Inflammatory macrophage treated with lipopolysaccharide for 4 hours (primary cell): Measurements from ENCODE around the gene SDE2.
"Not testable (repeated sequence)": the region's sequence is repeated elsewhere in the genome, so short reads cannot be mapped to it uniquely, and the experiment has no call there.

ENCODE experiments used
- DNase-seq: peaks from one replicate; pipeline ENCODE4 v3.0.0-alpha.2; 2020

The SDE2 gene

DNA sequence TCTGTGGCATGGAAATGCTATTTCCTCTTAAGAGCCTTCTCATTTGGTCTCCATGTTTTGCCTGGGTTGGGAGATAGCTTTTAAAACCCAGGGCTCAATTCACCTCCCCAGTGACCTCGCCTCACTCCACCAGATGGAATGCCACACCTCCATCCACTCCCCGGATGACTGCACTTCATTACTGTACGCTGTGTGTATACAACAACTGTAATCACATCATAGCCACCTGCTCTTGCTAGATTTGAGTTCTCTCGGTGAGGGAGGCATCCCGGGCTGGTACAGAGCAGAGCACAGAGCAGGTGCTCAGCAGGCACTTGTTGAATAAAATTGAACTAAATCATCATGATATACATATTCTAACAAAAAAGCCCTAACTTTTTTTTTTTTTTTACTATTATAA lies 26.0 kb downstream of the SDE2 start:
- no peak for DNase-seq

DNA sequence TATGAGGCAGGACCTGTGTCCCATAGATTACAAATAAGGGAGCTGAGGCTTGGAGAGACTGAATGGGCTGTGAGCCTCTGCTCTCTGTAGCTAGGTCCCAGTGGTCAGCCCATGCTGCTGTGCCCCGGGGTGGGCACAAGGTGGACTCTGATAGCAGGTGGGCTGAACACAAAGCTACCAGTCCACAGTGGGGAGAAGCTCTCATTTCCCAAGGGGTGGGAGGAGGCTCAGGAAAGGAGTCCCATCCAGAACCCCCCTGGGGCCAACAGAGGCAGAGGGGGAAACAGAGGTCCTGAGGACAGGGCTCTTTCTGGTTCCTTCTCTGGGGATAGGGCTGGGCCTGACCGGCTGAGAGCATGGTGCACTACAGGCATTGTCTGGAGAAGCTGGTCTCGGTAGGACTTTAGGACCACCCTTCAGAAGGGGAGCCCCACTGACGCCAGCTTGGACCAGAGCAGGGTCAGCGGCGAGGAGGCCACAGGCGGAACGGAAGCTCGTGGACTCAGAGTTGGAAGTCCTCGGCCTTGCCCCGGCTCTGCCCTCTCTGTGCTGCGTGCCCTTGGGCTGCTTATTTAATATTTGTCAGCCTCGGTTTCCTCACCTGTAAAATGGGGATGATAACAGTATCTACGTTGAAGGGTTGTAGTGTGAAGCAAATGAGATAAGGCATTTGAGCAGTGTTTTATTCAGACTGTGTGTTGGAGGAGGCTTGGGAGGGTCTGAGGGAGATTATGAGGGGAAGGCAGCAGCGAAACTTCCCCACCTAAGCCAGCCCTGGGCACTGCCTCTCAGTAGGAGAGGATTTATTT lies 26.6 kb downstream of the SDE2 start:
- DNase-seq: no peak

DNA sequence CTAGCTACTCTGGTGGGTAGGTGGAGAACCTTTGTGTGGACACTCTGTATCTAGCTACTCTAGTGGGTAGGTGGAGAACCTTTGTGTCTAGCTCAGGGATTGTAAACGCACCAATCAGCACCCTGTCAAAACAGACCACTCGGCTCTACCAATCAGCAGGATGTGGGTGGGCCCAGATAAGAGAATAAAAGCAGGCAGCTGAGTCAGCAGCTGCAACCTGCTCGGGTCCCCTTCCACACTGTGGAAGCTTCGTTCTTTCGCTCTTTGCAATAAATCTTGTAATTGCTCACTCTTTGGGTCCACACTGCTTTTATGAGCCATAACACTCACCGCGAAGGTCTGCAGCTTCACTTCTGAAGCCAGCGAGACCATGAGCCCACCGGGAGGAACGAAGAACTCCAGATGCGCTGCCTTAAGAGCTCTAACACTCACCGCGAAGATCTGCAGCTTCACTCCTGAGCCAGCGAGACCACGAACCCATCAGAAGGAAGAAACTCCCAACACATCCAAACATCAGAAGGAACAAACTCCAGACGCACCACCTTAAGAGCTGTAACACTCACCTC lies 28.5 kb downstream of the SDE2 start:
- not testable (repeated sequence) for DNase-seq

DNA sequence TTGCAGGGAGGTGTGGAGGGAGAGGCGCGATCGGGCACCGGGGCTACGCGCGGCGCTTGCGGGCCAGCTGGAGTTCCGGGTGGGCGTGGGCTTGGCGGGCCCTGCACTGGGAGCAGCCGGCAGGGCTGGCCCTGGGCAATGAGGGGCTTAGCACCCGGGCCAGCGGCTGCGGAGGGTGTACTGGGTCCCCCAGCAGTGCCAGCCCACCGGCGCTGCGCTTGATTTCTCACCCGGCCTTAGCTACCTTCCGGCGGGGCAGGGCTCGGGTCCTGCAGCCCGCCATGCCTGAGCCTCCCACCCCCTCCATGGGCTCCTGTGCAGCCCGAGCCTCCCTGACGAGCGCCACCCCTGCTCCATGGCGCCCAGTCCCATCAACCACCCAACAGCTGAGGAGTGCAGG lies 29.4 kb downstream of the SDE2 start:
- not testable (repeated sequence) for DNase-seq

DNA sequence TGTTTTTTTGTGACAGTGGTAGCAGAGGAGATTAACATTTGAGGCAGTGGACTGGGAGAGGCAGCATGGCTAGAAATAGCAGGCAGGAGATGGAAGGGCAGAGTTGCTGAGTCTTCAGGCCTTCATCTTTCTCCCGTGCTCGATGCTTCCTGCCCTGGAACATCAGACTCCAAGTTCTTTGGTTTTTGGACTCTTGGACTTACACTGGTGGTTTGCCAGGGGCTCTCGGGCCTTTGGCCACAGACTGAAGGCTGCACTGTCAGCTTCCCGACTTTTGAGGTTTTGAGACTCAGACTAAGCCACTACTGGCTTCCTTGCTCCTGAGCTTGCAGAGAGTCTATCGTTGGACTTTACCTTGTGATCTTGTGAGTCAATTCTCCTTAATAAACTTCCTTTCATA lies 33.9 kb downstream of the SDE2 start:
- no peak for DNase-seq

DNA sequence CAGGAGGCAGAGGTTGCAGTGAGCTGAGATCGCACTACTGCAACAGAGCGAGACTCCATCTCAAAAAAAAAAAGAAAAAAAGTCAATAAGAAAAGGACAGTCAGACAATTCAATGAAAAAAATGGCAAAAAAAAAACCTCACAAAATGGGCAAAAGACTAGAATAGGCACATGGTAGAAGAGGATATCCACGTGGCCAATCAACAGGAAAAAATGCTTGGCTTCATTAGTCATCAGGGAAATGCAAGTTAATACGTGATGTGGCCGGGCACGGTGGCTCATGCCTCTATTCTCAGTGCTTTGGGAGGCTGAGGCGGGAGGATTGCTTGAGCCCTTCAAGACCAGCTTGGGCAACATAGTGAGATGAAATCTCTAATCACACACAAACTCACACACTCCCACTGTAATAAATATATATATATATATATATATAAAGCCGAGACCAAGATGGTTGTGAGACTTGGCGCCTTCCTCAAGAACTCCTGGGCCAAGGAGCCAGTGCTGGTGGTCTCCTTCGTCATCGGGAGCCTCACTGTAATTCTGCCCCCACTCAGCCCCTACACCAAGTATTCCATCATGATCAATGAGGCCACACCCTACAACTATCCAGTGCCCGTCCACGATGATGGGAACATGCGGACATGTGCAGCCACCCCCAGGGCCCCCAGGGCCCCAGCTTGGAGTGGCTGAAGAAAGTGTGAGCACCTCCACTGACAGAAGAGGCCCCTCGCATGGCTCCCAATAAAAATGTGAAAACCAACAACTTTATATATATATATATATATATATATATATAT lies 35.2 kb downstream of the SDE2 start:
- DNase-seq: no peak

DNA sequence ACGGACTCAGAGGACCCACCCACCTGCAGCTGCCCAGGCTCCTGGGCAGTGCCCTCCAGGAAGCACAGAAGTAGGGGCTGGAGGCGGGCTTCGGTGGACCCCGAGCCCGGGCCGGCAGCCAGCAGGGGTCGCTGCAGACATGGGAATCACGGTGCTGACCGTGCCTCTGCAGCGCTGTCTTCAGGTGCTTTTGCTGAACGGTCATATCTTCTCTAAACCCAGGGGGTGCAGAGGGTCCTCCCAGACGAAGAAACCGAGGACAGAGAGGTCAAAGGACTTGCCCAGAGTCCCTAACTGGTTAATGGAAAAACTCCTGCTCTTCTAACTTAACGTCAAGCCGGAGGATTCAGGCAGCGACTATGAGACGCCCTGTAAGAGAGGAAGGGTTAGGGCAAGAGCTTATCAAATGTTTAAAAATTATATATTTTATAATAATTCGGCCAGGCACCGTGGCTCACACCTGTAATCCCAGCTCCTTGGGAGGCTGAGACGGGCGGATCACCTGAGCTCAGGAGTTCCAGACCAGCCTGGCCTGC lies 36.6 kb downstream of the SDE2 start:
- DNase-seq: peak; percentile 25

DNA sequence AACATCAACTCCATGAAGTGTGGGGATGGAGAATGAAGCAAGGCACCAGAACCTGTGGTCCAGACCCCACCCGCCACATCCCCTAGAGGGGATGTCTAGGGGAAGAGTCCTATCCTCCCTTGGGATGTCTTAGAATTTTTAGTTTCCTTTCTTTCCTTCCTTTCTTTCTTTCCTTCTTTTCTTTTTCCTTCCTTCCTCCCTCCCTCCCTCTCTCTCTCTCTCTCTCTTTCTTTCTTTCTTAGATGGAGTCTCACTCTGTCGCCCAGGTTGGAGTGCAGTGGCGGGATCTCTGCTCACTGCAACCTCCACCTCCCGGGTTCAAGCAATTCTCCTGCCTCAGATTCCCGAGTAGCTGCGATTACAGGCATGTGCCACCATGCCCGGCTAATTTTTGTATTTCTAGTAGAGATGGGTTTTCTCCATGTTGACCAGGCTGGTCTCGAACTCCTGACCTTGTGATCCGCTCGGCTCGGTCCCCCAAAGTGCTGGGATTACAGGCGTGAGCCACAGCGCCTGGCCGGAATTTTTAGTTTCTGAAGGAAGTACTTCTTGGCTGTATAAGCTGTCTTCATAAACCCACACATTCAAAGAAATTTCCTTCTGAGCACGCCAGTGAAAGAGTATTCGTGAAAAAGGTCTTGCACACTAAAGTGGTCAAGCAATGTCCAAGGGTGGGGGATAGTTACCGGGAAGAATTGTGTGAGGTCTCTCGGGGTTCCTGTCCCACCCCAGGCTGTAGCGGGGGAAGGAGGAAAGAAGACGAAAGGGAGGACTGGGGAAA lies 37.3 kb downstream of the SDE2 start:
- no peak for DNase-seq

DNA sequence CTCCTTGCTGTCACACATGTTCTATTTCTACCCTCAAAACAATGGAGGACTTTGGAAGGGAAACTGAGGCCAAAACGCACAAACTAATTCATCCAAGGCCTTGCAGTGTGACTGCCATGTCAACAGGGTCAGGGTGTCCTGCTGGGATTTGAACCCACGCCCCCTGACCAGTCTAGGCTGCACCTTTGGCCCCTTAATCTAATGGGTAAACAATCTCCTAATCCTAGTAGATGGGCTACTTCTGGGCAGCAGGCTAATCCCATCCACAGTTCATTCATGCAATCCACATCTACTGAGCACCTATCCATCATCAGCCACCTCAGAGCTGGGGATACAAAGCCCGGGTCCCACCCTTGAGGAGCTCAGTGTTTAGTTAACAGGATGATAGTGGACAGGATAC lies 41.1 kb downstream of the SDE2 start:
- DNase-seq: no peak

DNA sequence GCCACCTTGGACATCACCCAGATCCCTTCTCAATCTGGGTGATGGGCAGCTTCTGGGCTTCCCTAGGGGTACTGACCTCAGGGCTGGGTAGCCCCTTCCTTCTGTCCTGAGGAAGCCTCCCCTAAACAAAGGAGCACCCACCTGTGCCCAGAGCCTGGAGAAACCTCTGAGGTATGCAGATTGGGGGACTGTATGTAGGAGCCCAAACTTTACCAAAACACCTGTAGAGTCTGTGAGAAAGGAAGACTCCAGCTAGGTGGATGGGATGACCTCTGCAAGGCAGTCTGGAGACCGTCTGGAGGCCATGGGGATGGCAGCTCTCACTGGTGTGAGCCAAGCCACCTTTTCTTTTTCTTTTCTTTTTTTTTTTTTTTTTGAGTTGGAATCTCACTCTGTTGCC lies 44.4 kb downstream of the SDE2 start:
- DNase-seq: no peak

DNA sequence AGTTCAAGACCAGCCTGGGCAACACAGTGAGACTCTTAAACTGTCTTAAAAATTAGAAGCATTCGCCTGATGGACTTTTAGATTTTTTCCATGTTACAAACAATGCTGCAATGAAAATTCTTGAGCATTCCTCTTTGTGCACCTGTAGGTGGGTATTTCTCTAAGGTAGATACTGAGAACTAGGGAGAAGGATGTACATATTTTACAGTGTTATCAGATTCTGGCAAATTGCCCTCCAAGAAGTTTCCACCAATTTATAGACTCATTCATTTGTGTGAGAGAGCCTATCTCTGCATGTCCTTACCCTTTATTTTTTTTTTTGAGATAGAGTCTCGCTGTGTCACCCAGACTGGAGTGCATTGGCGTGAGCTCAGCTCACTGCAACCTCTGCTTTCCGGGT lies 45.8 kb downstream of the SDE2 start:
- DNase-seq: no peak

DNA sequence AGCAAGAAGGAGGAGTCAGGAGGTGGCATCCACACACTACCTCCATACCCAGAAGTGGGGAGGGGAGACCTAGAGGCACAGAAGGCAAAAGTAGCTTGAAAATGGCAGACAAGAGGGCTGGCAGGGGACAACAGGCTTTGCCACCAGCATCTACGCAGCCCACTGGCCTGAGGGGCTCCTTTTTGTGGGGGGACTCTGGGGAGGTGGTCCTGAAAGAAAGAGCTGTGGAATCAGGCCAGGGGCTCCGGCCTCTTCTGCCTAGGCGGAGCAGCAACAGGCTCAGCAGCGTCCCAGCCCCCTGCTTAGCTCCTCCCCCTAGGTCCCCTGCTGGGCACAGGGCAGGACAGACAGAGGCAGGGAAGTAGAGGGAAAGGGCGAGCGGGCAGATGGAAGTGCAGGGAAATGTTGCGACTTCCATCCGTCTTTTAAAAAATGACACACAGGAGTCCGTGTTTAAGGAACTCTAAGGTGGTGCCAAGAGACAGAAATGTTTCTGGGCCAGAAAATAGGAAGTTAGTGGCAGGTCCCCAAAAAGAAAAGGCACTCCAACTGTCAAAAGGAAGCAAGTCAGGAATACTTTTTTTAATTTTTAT lies 48.1 kb downstream of the SDE2 start:
- peak; percentile 8 for DNase-seq

DNA sequence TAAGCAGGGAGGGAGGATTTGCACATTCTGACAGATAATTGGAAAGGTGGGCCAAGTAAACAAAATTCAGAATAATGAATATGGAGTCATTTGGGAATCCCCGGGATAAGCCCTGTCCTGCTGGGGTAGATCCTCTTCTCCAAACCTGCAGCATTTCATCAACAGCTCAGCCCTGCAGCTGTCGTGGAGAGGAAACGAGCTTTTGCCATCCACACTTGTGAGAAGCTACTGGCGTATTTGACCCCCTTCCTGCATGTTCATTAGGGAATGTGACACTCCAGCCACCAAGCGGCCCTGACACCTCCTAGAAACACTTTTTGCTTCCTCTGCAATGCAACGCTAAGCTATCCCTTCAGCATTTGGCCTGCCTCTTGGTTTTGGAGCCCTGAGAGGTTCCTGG lies 50.1 kb downstream of the SDE2 start:
- no peak for DNase-seq

DNA sequence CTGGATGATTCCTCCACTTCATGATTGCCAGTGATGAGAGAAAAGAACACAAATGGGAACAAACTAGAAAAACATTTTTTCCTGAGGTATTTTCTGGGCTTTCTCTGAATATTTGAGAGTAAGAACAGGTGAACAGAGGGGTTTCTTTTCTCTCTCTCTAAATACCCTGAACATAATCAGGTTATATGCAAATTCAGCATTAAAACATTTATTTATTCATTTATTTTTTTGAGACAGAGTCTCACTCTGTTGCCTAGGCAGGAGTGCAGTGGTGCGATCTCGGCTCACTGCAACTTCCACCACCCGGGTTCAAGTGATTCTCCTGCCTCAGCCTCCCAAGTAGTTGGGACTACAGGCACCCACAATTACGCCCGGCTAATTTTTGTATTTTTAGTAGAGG lies 52.3 kb downstream of the SDE2 start:
- DNase-seq: no peak

DNA sequence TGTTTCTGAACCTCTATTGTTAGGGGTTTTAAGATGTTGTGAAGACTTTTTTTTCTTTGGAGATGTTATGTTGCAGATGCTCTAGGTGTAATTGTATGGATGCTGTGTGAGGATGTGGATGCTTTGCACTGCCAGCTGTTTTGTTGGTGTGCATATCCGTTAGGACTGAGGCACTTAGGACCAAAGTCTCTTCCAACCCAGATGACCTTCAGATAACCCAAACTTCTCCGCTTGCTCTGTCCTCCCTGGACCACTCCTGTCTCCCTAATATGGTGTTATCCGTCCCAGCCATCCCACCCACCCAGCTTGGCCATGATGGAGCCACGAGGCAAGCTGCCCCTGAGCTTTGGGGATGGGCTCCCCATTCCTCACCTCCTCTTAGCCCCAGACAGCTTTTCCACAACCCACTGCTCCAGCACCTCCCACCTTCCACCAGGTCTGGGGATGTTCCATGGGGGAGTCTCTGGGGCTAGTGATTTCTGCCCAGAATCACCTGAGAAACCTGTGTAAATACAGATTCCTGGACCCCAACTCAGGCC lies 53.0 kb downstream of the SDE2 start:
- no peak for DNase-seq

DNA sequence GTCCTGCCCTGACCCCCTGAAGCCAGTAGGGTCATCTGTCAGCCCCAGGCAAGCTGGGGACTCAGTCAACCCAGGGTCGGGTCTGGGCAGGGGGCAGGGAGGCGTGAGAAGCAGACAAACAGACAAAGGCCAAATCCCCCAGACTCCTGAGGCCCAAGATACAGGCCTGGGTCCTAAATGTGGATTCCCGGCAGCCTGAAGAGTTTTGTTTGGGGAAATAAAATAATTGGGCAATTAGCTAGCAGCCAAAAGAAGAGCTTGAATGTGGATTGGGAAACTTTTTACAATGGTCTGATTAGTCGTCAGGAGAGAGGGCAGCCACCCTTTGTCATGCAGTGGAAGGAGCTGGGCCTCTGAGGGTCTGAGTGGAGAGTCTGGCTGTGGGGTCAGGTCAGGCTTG lies 53.6 kb downstream of the SDE2 start:
- no peak for DNase-seq

DNA sequence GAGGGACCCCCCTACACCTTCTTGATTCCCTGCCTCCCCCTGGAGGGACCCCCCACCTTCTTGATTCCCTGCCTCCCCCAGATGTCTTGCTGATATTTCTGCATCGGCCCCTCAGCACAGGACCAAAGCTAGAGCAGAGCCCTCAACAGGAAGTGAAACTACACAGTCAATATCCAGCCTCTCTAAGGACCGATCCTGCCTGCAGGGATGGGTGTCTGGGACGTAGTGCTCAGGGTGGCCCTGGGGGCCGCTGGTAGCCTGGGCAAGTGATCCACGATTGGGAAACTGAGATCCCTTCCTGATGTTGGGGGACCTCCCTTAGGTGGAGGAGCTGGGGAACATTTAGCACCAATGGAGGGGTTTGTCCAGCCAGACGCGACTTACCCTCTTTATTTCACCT lies 54.2 kb downstream of the SDE2 start:
- peak; percentile 59 for DNase-seq

DNA sequence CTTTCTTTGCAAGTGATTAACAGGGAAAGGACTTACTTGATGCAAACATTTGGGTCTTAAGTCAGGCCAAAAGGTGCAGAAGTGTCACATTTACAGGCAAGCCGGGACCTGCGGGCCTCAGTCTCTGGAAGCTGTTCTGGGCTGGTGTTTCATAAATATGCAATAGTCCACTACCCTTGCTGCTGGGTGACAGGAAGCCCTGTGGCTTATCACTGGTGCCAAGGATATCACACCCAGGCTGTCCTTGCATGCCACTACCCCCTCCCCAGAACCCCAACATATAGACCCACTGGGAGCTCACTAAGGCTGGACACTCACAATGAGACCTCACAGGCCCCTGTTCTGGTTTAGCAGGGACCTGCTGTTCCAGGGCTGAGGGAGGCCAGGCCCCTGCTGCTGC lies 54.8 kb downstream of the SDE2 start:
- no peak for DNase-seq

DNA sequence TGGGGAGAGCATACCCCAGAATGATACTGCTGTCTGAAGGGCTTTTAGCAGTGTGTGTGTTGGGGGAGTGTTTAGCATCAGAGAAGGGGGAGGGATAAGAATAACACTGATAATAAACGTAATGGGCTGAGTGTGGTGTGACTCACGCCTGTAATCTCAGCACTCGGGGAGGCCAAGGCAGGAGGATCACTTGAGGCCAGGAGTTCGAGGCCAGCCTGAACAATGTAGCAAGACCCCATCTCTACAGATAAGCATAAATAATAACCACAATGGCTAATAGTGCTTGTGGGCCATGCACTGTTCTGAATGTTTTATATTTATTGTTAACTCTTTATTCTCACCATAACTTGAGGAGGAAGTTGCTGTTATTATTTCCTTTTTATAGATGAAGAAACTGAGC lies 55.6 kb downstream of the SDE2 start:
- no peak for DNase-seq

DNA sequence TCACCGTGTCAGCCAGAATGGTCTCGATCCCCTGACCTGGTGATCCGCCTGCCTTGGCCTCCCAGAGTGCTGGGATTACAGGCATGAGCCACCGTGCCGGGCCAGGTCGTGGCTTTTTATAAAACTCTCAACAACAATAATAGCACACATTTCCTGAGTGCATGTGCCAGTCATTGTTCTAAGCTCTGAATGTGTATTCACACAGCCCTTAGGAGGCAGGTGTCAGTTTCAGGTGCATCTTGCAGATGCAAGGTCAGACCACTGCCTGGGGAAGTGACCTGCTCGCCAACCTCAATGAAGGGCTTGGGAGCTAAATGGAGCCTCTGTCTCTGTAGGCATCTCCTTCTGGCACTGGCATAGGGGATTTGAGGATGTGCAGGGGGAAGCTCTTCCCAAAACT lies 56.6 kb downstream of the SDE2 start:
- no peak for DNase-seq

DNA sequence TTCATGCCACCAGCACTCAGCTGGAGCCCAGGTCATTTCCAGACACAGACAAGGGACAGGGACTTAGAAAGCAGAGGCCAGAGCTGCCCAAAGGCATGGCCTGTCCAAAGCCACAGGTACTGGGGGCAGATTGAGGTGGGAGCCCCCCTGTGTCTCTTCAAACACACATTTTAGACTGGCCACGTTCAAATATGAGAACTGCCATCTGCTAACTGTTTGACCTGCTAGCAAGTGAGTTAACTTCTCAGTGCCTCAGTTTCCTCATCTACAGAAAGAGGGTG lies 57.3 kb downstream of the SDE2 start:
- no peak for DNase-seq

DNA sequence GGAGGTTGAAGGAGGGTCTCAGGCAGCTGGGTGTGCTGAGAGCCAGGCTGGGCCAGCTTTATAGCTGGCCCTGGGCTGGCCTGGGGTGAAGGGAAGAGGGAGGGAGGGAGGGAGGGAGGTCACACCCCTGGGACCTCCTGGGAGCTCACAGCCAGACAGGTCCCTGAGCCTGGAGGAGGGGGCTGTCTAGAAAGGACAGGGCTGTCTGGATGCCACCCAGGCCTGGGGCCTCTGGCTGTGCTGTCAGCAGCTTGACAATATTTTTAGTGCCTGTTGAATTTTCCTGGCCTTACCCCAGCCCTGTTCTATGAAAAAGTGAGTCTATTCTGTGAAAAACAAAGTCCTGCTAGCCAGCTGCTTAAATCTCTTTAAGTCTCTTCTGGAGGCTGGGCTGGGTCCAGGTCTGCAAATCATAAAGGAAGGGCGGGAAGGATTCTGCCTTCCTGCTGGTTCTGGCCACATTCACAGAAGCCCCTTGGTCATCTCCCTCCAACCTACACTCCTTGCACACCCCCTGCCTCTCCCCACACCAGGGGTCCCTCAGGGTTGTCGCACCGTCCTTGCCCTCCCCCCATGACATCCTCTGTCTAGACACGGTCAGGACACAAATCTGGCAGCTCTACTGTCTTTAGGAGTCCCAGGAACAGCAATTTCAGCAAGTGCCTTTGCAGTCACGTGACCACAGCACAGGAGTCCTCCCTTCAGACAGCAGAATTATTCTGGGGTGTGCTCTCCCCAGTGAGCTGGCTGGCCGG lies 57.8 kb downstream of the SDE2 start, which contains the start of gene LEFTY2:
LEFTY2 (minus strand) TSS at position 34 of the 755 bp plus-strand sequence. CDS start 80 bp downstream, outside the sequence.
- DNase-seq: no peak
